Measurements from ENCODE around the gene CACNG3. TPM values are rescaled to one million over a fixed set of nuclear protein-coding genes. Genes with fewer than 3 reads are reported as not detected.

CACNG3 gene
- total RNA-seq, 2 donors from 2014 or later, result not detected

DNA sequence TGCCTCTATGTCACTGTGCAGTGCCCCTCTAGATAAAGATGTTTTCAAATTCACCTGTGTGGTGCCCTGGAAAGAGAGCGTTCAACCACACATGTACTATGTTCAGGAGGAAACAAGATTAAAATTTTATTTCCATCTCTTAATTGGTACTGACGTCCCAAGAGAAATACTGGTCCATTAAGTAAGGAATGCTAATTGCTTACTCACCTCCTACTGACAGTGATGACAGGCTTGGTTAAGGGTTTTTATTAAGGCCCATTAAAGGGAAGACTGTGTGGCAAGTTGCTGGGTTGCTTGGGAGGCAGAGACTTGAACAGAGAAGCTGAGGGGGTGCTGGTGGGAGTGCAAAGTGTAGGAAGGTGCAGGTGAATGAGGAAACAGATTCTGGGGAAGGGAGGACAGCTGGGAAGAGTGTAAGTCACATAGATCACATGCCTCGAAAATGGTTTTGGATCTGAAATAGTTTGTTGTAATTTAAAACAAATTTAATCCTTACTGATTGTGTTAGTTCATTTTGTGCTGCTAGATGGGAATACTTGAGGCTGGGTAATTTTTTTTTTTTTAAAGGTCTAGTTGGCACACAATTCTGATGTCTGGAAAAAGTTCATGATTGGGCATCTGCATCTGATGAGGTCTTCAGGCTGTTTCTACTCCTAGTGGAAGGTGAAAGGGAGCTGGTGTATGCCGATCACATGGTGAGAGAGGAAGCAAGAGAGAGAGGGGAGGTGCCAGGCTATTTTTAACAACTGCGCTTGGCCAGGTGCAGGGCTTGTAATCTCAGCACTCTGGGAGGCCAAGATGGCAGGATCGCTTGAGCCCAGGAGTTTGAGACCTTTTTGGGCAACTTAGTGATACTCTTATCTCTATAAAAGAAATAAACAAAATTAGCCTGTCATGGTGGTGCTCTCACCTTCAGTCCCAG, 140.5 kb downstream of the CACNG3 start:
- H3K9me3 ChIP-seq, result no peaks in the 10 kb centered on the region
- WGBS, result 56% methylated on average over 6 of the region's 6 CpGs
- TF ChIP-seq POLR2A (IDR thresholded peaks at IDR 0.05) (no peak), CTCF (IDR thresholded peaks at IDR 0.05) (no peak), POLR2AphosphoS5 (IDR thresholded peaks at IDR 0.05) (no peak)
- H3K36me3 ChIP-seq, result no peaks in the 10 kb centered on the region
- no peak overlapping the region for H3K4me3 ChIP-seq
- no peak overlapping the region for H3K27ac ChIP-seq
- no peaks in the 10 kb centered on the region for H3K4me1 ChIP-seq (replicated peaks)
- no peak for DNase-seq (ENCODE audit: low spot score)
- H3K27me3 ChIP-seq (replicated peaks; ENCODE audit: insufficient read depth), result no peaks in the 10 kb centered on the region
- intact Hi-C loops (cut with DNase I), result no loop called here

GRCh38 chr16:24409045-24409444, 152.9 kb downstream of the CACNG3 start:
- H3K27ac ChIP-seq, result no peak overlapping the region
- H3K4me1 ChIP-seq (replicated peaks), result no peaks in the 10 kb centered on the region
- H3K27me3 ChIP-seq (replicated peaks; ENCODE audit: insufficient read depth), result no peaks in the 10 kb centered on the region
- intact Hi-C loops (cut with DNase I), result no loop called here
- H3K36me3 ChIP-seq, result no peaks in the 10 kb centered on the region
- no peak for DNase-seq (ENCODE audit: low spot score)
- H3K4me3 ChIP-seq, result no peak overlapping the region
- 61% methylated on average over 4 of the region's 4 CpGs for WGBS
- no peaks in the 10 kb centered on the region for H3K9me3 ChIP-seq
- no peak for TF ChIP-seq POLR2AphosphoS5 (IDR thresholded peaks at IDR 0.05)
- TF ChIP-seq CTCF (IDR thresholded peaks at IDR 0.05), result no peak
- TF ChIP-seq POLR2A (IDR thresholded peaks at IDR 0.05), result no peak

Small RNA genes within 50 kb of the gene (small RNA-seq; reads per million reads assigned to genes)
- 0 reads per million in 2 donors for gene RF00408
- 0 reads per million in 2 donors for gene RNU7-24P
